Measurements from ENCODE around the gene WWOX.
A peak's percentile ranks its signal among the peaks of the same experiment; 100 is the strongest.

Gene WWOX

GRCh38 chr16:78363843-78364555, 264.5 kb downstream of the WWOX start:
- DNase-seq = no peak

GRCh38 chr16:78364556-78364880, 265.1 kb downstream of the WWOX start:
- no peak for DNase-seq

- DNase-seq = no peak
These were observed 265.9 kb downstream of the WWOX start for GRCh38 chr16:78365366-78365765.

DNA sequence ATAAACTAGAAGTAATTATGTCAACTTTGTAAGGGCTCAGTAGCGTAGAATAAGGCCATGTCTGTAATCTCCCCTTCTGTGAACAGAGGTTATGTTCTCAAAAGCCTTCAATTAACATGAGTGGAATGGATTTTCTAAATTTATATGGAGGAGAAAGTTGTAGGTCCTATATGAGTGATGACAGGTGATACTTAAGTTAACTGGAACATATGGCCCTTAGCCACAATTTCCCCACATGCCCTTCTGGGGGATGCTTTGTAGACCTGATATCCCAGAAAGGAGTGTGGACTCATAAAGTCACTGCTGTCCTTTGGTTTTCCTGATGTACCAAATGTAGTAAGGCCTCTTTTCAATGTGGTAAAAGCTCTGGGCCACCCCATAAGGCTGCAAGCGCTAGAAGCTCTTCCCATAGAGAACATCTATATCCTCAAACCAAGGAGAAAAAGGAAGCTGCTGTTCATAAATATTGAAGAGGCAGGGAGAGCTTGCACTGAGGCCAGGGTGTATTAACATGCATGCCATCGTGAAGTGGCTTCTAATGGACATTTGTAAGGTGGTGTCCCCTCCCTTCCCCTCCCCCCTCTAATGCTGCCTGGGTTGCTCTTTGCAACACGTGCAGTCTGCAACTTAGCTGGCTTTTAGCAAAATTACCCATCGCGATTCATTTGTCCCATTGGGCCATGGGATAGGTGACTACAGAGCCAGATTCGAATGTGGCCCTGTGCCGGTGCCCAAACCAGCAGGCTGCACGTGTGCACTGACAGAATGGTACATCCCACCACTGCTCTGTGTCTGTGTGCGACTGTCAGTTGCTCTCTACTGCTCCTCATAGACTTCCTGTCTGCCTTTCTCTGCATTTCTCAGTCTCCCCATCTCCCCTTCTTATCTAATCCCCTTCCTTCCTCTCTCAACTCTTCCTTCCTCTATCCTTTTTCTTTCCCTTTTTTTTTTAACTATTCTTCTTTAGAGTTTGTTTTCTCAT, 269.0 kb downstream of the WWOX start:
- no peak for DNase-seq

DNA sequence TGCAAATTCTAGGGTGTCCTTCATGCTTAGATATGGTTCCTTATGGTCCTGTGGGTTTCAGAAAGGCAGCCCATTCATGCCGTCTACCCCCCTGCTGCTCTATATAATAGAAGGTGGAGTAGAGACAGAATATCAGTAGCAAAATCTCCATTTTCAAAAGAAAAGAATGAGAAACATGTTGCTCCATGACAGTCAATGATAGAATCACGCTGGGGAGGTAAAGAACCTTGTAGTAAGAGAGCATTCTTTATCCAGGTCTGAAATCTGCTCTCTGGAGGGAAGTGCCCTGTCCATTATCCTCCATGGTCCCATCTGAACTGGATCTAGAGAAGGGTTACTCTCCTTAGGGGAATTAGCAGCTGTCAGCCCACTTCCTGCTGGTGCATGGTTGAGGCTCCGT, 272.8 kb downstream of the WWOX start:
- DNase-seq = no peak

GRCh38 chr16:78375055-78375679, 275.7 kb downstream of the WWOX start:
- no peak for DNase-seq

DNA sequence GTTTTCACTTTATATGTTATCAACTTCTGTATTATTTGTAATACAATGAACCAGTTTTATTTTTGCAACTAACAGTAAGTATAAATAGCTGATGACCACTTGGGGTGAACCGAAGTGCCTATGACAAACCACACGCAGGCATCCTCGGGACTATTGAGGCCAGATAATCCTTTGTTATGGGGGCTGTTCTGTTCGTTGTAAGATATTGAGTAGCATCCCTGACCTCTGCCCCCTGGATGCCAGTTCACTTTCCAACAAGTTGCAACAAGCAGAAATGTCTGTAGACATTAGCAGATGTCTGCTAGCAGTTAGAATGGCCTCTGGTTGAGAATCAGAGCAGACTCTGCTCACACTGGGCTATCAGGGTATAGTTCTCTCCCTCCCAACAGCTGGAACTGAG, 277.0 kb downstream of the WWOX start:
- no peak for DNase-seq

DNA sequence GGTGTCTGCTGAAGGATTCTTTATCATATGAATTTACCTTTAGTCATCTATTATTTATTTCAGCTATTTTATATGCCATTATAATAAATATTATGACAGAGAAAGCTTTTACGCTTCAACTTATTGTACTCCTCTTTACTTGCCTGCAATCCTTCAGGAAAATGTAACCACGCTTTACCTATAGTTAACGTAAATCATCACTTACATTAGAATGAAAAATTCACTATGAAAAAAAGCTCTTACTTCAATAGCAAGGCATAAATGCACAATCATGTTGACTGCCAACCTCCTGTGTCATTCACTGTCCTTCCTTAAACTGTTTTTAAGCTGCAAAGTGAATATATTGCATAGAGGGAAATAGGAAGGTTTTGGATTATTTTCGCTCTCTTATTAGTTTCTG, 277.9 kb downstream of the WWOX start:
- no peak for DNase-seq

GRCh38 chr16:78381060-78381459, 281.6 kb downstream of the WWOX start:
- DNase-seq = no peak

GRCh38 chr16:78383118-78383517, 283.7 kb downstream of the WWOX start:
- no peak for DNase-seq

DNA sequence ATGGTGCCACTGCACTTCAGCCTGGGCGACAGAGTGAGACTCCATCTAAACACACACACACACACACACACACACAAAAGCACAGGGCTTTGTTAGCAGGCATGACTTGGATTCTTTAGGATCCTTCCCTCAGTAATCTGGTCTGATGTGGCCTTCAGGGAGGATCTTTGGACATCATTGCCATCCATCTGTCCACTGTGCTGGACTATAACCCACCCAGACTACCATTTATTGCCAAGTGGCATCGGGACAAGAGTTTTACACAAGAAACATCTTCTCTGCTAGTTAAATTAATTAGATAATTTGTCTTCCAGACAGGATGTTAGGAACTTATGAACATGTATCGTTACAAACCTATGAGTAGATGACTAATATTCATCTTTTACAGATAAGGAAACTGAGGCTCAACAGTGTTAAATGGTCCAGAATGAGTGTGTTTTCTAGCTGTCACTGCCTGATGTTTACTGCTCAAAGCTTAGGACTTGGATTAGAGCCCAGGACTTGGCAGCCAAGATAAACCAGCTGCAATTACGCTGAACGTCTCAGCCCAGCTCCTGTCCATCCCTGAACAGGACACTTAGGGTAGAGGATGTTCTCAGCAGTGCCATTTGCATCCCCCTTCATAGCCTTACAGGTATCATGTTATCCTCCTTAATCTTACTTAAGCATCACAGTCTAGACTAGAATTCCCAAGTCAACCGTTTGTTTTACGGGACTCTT, 285.8 kb downstream of the WWOX start:
- no peak for DNase-seq

- DNase-seq = no peak
These were observed 287.3 kb downstream of the WWOX start for GRCh38 chr16:78386557-78387324.

DNA sequence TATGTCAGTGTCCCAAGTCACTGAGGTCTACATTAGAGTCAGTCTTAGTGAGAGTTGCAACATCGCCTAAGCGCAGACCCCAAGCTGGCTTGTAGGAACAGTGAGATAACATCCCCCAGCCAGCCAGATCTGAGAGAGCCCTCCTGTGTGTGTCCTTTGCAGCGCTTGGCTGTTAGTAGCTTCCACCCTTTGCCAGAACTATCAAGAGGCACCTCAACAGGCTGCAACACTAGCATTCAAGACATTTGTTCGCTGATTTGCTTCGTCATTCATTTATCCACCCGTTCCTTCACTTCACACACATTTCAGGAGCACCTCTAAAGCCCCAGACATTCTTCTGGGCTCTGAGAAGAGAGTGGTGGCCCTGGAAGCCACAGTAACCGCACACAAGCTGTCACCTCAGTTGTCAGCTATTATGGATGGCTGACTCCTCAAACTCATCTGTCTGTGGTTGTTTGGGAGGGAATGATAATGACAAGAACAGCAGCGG, 289.6 kb downstream of the WWOX start:
- DNase-seq = no peak

DNA sequence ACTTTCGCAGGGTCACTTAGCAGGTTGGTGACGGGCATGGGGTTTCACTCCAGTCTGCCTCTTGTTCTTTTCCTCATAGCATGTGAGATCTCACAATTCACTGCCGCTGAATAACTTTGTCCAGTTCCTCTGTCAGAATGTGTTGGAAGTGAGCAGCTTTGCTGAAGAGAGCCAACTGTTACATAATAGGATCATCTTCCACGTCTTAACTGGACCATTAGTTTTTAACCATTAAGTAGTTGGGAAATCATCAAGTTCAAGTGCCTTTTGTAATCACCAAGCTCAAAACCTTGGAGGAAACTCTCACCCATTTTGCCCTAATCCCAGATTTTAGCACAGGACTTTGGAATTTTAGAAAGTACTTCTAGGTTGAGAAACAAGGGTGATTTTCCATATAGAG, 290.6 kb downstream of the WWOX start:
- DNase-seq = no peak

DNA sequence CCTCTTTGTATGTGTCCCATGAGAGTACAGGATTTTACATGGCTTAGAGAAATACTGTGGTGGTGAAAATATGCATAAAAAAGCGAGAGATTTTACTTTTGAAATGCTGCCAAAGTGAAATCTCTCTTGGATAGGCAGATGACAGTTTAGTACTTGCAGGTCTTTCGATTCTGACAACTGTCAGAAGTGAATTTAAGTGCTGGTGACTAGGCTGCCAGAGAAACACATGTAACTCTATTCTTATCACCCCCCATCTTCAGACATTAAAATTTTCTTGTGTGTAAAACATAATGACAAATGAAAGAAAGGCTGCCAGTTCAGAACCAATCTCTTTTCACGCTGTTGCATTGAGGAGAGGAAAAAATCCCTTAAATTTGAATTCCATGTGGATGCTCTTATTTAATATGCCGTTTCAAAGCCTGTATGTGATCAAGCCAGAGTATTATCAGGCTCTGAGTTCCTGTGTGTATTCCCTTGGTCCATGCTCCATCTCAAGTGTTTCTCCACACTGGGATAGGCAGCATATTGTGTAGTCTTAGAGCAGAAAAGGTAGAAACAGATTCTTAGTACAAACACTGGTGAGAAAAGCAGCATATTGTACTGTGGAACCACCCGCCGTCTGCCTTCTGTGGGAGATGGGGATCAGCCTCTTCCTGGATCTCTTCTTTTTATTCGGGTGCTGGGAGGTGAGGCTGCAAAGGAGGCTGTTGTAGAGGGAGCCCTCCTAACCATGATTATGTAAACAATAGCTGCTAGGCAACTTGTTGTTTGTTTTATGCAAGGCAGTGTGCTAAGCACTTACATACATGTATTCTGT, 291.3 kb downstream of the WWOX start:
- DNase-seq = no peak

DNA sequence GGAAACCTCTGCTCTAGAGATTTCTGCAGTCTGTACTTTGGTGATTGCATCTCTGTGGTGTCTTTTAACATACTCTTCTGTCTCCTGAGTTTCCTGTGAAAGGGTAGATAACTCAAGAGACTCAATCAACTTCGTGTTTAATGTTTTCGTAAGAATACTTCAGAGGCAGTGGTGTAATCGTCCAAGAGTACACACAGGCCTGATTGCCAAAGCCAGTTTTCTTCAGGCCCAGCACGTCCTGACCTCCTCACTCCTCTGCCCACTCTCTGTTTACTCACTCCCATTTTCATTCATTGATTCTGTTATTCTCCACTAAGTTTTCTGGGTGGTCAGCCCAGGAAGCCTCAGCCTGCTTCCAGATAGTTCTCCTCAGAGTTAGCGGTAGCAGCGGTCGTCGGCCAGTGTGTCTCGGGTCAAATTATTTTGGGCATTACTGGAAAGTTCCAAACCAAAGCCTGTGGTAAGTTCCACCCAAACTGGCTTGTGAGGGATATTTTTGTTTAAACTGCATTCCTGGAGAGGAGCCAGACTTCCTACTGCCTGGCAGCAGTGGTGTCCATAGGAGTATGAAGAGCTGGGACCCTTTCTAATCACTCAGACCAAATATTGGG, 293.2 kb downstream of the WWOX start:
- no peak for DNase-seq

GRCh38 chr16:78395035-78395434, 295.6 kb downstream of the WWOX start:
- peak in 3 of 4 experiments; percentile 12 to 19 (median 12) for DNase-seq

DNA sequence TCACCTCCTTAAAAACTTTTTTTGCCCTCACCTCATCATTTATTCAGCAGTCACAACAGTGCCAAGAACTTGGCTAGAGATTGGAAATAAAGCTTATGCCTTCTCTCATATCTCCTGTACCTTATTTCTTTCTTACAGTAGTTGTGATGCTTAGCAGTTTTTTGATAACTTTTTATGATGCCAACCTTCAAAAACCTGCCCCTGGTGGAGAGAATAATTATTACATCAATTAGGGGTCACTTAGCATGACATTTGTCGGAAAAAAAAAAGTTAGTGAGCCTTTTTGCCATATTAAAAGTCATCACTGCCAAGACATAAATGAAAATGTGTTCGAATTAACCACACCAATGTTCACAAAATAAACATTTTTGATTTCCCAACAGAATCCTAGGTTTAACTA, 296.6 kb downstream of the WWOX start:
- peak in 1 of 4 experiments; percentile 9 for DNase-seq

GRCh38 chr16:78396673-78397072, 297.2 kb downstream of the WWOX start:
- DNase-seq = no peak

DNA sequence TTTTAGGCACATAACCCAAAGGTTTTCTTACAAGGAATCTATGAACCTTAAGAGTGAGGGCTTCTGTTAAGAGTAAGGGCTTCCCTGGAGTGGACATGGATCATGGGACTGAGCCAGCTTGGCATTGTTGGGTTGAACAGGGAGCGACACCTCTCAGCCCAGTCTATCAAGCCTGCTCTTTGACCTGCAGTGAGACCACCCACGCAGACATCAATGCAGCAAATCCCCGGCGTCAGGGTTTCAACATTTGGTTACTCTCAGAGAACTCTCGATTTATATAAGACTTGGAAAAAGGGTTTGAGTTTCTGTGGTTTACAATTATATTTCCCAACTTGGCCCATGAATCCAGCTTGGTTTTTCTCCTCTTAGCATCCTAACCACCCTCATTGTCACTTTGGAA, 299.9 kb downstream of the WWOX start:
- no peak for DNase-seq

- no peak for DNase-seq
These were observed 303.4 kb downstream of the WWOX start for GRCh38 chr16:78402833-78403232.
